Right lobe of liver (tissue), 4 donors: ENCODE results near the gene AGBL5.
A peak's percentile ranks its signal among the peaks of the same experiment; 100 is the strongest.

Experiments
- POLR2A ChIP-seq: fragments of 450-650 bp; IDR thresholded peaks from one replicate; pipeline ENCODE4 v1.6.1; 2017; ENCODE audit warnings: antibody characterized with exemption, mild to moderate bottlenecking
- TF ChIP-seq, protein P1 (sequence below), 4 donors: fragments of 200-600 bp in 3 of 4; fragments of 450-650 bp in 1 of 4; IDR thresholded peaks; one replicate each; pipeline versions ENCODE4 v1.5.1 to v1.8.0; 2016 to 2022; ENCODE audit warnings: antibody characterized with exemption in 4 of 4, mild to moderate bottlenecking in 2 of 4
- donor health status: DM: no; HTN: no; CAD: no.
- donor health status: DM: no; HTN: no; CAD: no.
- donor health status: DM: no; HTN: yes; CAD: no.

DNA sequence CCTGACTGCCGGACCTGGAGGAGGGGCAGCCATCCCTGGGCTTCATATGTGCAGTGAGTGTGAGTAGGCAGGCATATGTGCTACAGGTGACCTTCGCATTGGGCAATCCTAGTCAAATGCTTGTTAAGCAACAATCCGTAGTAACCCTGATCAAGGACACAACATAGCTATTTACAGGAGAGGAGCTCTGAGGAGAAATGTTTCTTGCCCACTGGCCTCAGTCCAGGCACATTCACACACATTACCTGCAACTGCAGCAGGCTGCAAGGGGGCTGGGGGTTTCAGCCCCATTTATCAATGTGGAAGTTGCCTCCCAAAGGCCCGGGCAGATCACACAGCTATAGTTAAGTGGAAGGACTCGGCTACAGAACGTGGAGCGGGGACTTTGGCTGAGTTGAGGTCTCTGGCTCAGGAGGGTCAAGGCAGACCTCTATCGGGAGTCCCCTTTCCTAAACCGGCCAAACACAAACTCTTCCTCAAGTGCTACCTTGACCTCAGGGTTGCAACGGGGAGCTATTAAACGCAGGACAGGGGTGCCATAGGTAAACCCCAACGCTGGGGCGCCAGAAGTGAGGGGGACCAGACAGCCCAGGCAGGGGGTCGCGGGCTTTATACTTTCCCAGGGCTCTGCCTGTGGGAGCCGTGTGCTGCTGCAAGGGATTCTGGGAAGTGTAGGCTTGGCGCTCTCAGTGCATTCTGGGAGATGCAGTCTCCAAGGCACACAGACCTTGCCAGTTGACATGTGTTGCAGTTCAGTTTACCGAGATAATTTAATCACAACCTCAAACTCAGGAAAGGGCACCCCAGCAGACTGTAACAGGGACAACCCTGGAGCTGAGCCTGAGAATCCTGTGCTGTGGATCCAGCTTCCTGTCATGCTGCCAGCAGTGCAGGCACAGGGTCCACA, 44.5 kb downstream of the AGBL5 start:
- TF ChIP-seq, protein P1, sequence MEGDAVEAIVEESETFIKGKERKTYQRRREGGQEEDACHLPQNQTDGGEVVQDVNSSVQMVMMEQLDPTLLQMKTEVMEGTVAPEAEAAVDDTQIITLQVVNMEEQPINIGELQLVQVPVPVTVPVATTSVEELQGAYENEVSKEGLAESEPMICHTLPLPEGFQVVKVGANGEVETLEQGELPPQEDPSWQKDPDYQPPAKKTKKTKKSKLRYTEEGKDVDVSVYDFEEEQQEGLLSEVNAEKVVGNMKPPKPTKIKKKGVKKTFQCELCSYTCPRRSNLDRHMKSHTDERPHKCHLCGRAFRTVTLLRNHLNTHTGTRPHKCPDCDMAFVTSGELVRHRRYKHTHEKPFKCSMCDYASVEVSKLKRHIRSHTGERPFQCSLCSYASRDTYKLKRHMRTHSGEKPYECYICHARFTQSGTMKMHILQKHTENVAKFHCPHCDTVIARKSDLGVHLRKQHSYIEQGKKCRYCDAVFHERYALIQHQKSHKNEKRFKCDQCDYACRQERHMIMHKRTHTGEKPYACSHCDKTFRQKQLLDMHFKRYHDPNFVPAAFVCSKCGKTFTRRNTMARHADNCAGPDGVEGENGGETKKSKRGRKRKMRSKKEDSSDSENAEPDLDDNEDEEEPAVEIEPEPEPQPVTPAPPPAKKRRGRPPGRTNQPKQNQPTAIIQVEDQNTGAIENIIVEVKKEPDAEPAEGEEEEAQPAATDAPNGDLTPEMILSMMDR (IDR thresholded peaks at IDR 0.05) = no peak
- TF ChIP-seq POLR2A = peak; percentile 46
